Activated naive CD8-positive, alpha-beta T cell treated with anti-CD3 and anti-CD28 coated beads, Interleukin-2, amount 50 U/mL, for 24 hours (primary cell): ENCODE data around the gene CELF1.

Experiments
- ATAC-seq: fragments of 150-1000 bp; cut with Tn5 transposase; one replicate; pipeline ENCODE4 v1.10.0; 2021
- DNase-seq: peaks from one replicate; pipeline ENCODE4 v3.0.0; 2021
- H3K27ac Mint-ChIP-seq: one replicate; pipeline ENCODE4 v1.8.0; 2021; ENCODE audit warnings: mild to moderate bottlenecking, mixed read lengths
- H3K27me3 Mint-ChIP-seq: one replicate; pipeline ENCODE4 v1.8.0; 2021; ENCODE audit warnings: mixed read lengths
- H3K36me3 Mint-ChIP-seq: one replicate; pipeline ENCODE4 v1.8.0; 2021; ENCODE audit warnings: low read depth, mixed read lengths
- H3K4me1 Mint-ChIP-seq: one replicate; pipeline ENCODE4 v1.8.0; 2021; ENCODE audit warnings: mixed read lengths
- H3K4me3 Mint-ChIP-seq: one replicate; pipeline ENCODE4 v1.8.0; 2021; ENCODE audit warnings: mild to moderate bottlenecking, moderate library complexity, mixed read lengths
- H3K9me3 Mint-ChIP-seq: one replicate; pipeline ENCODE4 v1.8.0; 2021; ENCODE audit warnings: mixed read lengths

The CELF1 gene

GRCh38 chr11:47502767-47503166 lies 50.2 kb downstream of the CELF1 start:
- DNase-seq = no peak
- ATAC-seq = no peak
- peaks cover 41% of the 10 kb centered on the region for H3K36me3 Mint-ChIP-seq
- no peaks in the 10 kb centered on the region for H3K27me3 Mint-ChIP-seq
- no peak overlapping the region for H3K4me3 Mint-ChIP-seq
- peaks cover 65% of the 10 kb centered on the region for H3K4me1 Mint-ChIP-seq
- no peak overlapping the region for H3K27ac Mint-ChIP-seq
- H3K9me3 Mint-ChIP-seq = no peaks in the 10 kb centered on the region

DNA sequence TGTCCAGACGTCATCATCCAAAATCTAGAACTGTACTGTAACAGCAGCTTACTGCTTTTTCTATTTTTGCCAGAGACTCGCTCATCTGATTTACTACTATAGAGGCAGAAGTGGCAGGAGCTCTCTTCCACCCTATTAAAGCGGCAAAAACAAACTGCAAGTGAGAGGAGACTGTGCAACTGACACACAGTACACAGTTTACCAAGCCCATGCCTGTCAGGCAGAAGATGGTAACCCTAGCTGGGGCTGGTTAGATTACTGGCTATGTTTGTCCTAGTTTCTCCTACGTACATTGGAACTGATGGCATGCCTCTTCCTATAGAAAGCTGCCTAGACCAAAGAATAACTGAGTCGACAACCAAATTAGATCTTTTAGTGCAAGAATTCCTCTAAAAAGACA lies 51.8 kb downstream of the CELF1 start:
- DNase-seq (no peak), ATAC-seq (no peak)
- Mint-ChIP-seq H3K36me3 (peaks cover 38% of the 10 kb centered on the region), H3K9me3 (no peaks in the 10 kb centered on the region), H3K27ac (peak overlapping the region; percentile 27), H3K4me3 (no peak overlapping the region), H3K4me1 (peaks cover 50% of the 10 kb centered on the region), H3K27me3 (no peaks in the 10 kb centered on the region)

- Mint-ChIP-seq H3K36me3 (peaks cover 35% of the 10 kb centered on the region), H3K4me1 (peaks cover 44% of the 10 kb centered on the region), H3K27ac (peak overlapping the region; percentile 3), H3K9me3 (no peaks in the 10 kb centered on the region), H3K27me3 (no peaks in the 10 kb centered on the region), H3K4me3 (no peak overlapping the region)
- no peak for ATAC-seq
- DNase-seq = no peak
Observed at GRCh38 chr11:47500121-47500520, 52.8 kb downstream of the CELF1 start.

DNA sequence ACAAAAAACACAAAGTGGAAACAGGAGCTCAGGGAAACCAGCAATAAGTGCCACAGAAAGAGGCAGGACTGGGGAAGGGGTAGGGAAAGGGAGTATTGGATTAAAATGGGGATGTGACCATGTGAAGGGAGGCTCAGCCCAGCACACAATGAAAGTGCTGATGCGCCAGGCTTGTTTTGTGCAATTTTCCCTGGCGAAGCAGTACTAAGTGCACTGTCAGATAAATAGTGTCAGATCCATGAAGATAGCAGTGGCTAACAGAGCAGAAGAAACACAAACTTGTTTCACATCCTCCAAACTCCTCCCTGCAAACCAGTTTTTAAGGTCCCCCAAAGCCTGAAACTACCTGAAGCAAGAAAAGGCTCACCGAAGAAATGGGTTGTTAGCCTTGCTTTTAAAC lies 53.3 kb downstream of the CELF1 start:
- H3K27ac Mint-ChIP-seq = peak overlapping the region; percentile 2
- H3K9me3 Mint-ChIP-seq = no peaks in the 10 kb centered on the region
- no peaks in the 10 kb centered on the region for H3K27me3 Mint-ChIP-seq
- H3K36me3 Mint-ChIP-seq = peaks cover 32% of the 10 kb centered on the region
- H3K4me1 Mint-ChIP-seq = peaks cover 40% of the 10 kb centered on the region
- ATAC-seq (no peak), DNase-seq (no peak)
- no peak overlapping the region for H3K4me3 Mint-ChIP-seq

DNA sequence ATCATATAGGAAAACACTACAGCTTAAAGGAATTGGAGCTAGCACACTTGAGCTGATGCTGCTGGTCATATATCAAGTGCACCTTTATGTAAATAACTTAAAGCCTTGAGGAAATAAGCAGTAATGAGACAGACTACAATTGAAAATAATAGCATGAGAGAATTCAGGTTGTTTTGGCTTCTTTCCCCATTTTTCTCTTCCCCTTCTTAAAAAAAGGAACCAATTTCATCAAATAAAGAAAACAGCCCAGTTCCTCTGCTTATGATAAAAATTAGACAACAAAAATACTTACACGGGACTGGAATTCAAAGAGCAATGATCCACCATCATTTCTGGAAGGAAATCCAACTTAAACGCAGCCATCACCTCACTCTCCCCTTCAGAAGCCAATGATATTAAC lies 53.8 kb downstream of the CELF1 start:
- no peak overlapping the region for H3K4me3 Mint-ChIP-seq
- no peaks in the 10 kb centered on the region for H3K9me3 Mint-ChIP-seq
- peak overlapping the region; percentile 2 for H3K27ac Mint-ChIP-seq

GRCh38 chr11:47498584-47499152 lies 54.3 kb downstream of the CELF1 start:
- Mint-ChIP-seq H3K9me3 (no peaks in the 10 kb centered on the region), H3K27me3 (no peaks in the 10 kb centered on the region), H3K36me3 (peaks cover 37% of the 10 kb centered on the region), H3K27ac (peak overlapping the region; percentile 2), H3K4me1 (peaks cover 35% of the 10 kb centered on the region), H3K4me3 (no peak overlapping the region)
- no peak for DNase-seq
- no peak for ATAC-seq

More for the DNA sequence above, 53.8 kb downstream of the CELF1 start:
- ATAC-seq (no peak), DNase-seq (no peak)
- no peaks in the 10 kb centered on the region for H3K27me3 Mint-ChIP-seq
- H3K36me3 Mint-ChIP-seq = peaks cover 35% of the 10 kb centered on the region
- peaks cover 40% of the 10 kb centered on the region for H3K4me1 Mint-ChIP-seq

GRCh38 chr11:47498149-47498548 lies 54.8 kb downstream of the CELF1 start:
- DNase-seq = no peak
- Mint-ChIP-seq H3K4me3 (no peak overlapping the region), H3K27ac (no peak overlapping the region), H3K27me3 (no peaks in the 10 kb centered on the region), H3K9me3 (no peaks in the 10 kb centered on the region), H3K36me3 (peaks cover 40% of the 10 kb centered on the region), H3K4me1 (peaks cover 30% of the 10 kb centered on the region)
- no peak for ATAC-seq

DNA sequence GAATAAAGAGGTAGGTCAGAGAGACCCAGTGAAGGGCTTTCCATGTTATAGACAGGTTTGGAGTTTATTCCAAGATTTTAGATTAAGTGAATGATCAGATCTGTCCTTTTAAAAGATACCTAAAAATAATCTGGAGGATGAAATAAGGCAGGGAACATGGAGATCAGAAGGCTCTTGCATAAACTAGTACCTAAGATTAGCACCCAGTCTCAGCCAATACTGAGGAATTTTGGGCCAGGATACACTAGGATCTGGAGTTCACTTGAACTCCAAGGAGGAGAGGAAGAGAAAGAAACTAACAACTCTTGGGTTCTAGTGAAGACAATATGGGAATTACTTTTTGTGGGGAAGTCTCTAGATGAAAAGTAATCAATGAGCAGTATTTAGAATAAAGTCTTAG lies 56.1 kb downstream of the CELF1 start:
- no peaks in the 10 kb centered on the region for H3K27me3 Mint-ChIP-seq
- peaks cover 34% of the 10 kb centered on the region for H3K36me3 Mint-ChIP-seq
- DNase-seq = no peak
- no peak overlapping the region for H3K4me3 Mint-ChIP-seq
- peaks cover 26% of the 10 kb centered on the region for H3K4me1 Mint-ChIP-seq
- no peak overlapping the region for H3K27ac Mint-ChIP-seq
- no peak for ATAC-seq
- H3K9me3 Mint-ChIP-seq = no peaks in the 10 kb centered on the region

GRCh38 chr11:47495856-47496217 lies 57.1 kb downstream of the CELF1 start:
- H3K9me3 Mint-ChIP-seq = no peaks in the 10 kb centered on the region
- no peak overlapping the region for H3K4me3 Mint-ChIP-seq
- ATAC-seq (no peak), DNase-seq (no peak)
- H3K4me1 Mint-ChIP-seq = peaks cover 22% of the 10 kb centered on the region
- H3K27ac Mint-ChIP-seq = no peak overlapping the region
- H3K27me3 Mint-ChIP-seq = no peaks in the 10 kb centered on the region
- peaks cover 31% of the 10 kb centered on the region for H3K36me3 Mint-ChIP-seq

GRCh38 chr11:47495011-47495855 lies 57.7 kb downstream of the CELF1 start:
- Mint-ChIP-seq H3K27me3 (no peaks in the 10 kb centered on the region), H3K27ac (no peak overlapping the region), H3K9me3 (no peaks in the 10 kb centered on the region), H3K4me3 (no peak overlapping the region), H3K36me3 (peaks cover 25% of the 10 kb centered on the region), H3K4me1 (peaks cover 16% of the 10 kb centered on the region)
- DNase-seq = no peak
- ATAC-seq = no peak

DNA sequence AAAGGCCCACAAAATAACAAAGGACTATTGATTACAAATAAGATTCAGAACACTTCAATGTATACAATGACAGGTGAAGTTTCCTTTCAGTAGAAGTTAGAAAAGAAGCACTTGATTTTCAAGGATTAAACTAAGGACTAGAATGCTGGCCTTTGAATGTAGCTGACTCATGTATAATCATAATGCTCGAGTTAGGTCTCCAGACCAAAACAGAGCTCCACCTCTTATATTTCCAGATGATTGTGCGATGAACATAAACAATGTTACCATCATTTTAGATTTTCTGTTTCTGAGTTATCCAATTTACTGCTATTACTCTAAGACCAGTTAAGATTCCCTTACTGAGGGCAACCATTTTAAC lies 63.6 kb downstream of the CELF1 start:
- Mint-ChIP-seq H3K27ac (peak overlapping the region; percentile 29), H3K4me3 (no peak overlapping the region), H3K36me3 (peaks cover 37% of the 10 kb centered on the region)

DNA sequence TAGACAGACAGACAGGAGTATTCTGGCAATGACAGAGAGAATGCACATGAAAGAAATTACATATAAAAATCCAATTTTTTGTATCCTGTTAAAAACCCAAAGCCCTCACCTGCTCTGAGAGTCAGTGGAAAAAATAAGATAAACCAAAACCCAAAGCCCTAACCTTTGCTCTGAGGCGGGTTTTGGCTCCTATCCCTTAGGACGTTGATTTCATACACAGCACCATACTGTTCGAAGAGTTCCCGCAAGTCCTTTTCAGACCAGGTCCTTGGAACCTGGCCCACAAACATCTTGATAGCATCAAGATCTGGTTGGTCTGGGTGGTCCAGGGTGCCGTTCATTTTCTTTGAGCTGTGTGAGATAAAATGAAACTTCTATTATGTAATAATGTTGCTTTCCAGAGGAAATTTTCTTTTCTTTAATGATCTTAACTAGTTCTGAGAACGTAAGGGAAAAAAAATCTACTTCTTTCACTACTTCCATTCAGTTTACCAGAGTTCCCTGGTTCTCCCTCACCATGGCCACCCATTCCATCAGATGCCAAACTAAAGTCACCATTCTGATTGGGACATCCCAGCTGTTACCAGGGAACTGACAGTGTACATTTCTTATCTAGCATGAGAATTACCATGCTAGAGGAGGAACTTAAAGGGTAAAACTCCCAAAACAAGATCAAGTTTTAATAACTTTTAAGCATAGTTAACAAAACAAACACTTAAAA lies 64.1 kb downstream of the CELF1 start:
- Mint-ChIP-seq H3K4me3 (no peak overlapping the region), H3K4me1 (peaks cover 14% of the 10 kb centered on the region), H3K27ac (peak overlapping the region; percentile 50), H3K9me3 (no peaks in the 10 kb centered on the region), H3K36me3 (peaks cover 38% of the 10 kb centered on the region), H3K27me3 (no peaks in the 10 kb centered on the region)
- no peak for ATAC-seq
- DNase-seq = no peak

More for the DNA sequence above, 63.6 kb downstream of the CELF1 start:
- Mint-ChIP-seq H3K9me3 (no peaks in the 10 kb centered on the region), H3K27me3 (no peaks in the 10 kb centered on the region), H3K4me1 (peaks cover 14% of the 10 kb centered on the region)
- no peak for DNase-seq
- ATAC-seq = no peak

GRCh38 chr11:47488111-47488510 lies 64.8 kb downstream of the CELF1 start:
- DNase-seq (no peak), ATAC-seq (no peak)
- no peaks in the 10 kb centered on the region for H3K27me3 Mint-ChIP-seq
- no peaks in the 10 kb centered on the region for H3K9me3 Mint-ChIP-seq
- no peak overlapping the region for H3K4me3 Mint-ChIP-seq
- peak overlapping the region; percentile 50 for H3K27ac Mint-ChIP-seq
- H3K36me3 Mint-ChIP-seq = peaks cover 40% of the 10 kb centered on the region
- peaks cover 14% of the 10 kb centered on the region for H3K4me1 Mint-ChIP-seq

DNA sequence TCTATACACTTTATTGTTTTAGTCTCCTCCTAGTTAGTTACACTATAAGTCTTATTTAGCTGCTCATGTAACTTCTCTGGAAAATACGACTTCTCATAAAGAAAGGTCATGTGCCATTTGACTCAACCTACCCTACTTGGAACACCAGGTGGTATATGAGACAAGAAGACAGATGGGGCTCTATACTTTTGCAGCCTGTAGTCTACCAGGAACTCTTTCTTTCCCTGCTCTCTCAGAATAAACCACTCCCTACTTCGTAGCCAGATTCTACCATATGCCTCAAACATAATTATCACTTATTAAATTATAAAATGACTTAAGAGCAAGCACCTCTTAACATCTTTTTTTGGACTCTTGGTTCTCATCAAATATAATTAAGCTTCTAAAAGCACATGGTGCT lies 65.5 kb downstream of the CELF1 start:
- Mint-ChIP-seq H3K4me3 (no peak overlapping the region), H3K27ac (peak overlapping the region; percentile 20), H3K27me3 (no peaks in the 10 kb centered on the region), H3K4me1 (peaks cover 14% of the 10 kb centered on the region), H3K36me3 (peaks cover 47% of the 10 kb centered on the region), H3K9me3 (no peaks in the 10 kb centered on the region)
- ATAC-seq (peak; percentile 88), DNase-seq (no peak)

GRCh38 chr11:47485107-47485506 lies 67.8 kb downstream of the CELF1 start:
- Mint-ChIP-seq H3K4me1 (peaks cover 14% of the 10 kb centered on the region), H3K36me3 (peaks cover 59% of the 10 kb centered on the region), H3K4me3 (no peak overlapping the region)

More at GRCh38 chr11:47485107-47485506, 67.8 kb downstream of the CELF1 start:
- no peak for DNase-seq
- H3K27me3 Mint-ChIP-seq = no peaks in the 10 kb centered on the region
- H3K27ac Mint-ChIP-seq = no peak overlapping the region
- no peak for ATAC-seq
- no peaks in the 10 kb centered on the region for H3K9me3 Mint-ChIP-seq
